ENCODE data around the gene PANX1. TPM values are rescaled to one million over a fixed set of nuclear protein-coding genes. Genes with fewer than 3 reads are reported as not detected.

PANX1 gene
- total RNA-seq, 1 experiment from 2014 or later: 59.3 TPM

DNA sequence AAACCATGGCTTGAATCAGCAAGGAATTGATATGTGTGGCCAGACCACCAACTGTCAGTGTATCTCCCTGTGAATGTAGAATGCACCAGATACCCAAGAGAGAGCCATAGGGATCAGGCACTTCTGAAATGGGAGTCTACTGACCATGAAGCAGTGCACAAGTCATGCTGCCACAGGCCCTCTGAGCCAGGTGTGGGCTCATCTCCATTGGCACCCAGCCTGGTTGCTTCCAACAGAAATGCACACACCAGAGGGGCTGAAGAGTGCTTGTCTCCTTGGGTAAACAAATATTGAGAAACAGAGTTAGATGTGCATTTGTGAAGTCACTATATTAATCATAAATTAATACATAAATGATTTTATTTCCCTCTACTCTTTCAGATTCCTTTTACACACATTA is 28.4 kb upstream of the PANX1 start:
- in situ Hi-C loops (cut with HindIII; ENCODE audit: low pct_unique_long_range_greater_than_20kb, low sequenced_read_pairs): no loop called here
- Histone ChIP-seq H3K4me1 (ENCODE audit: control insufficient read depth, insufficient read depth, low read length) (no peaks in the 10 kb centered on the region), H3K27me3 (ENCODE audit: control insufficient read depth, insufficient read depth, low read length) (no peaks in the 10 kb centered on the region; the same call in 1 of the 2 replicates), H3K4me3 (ENCODE audit: low read depth in 2 of 2, low read length in 2 of 2) (no peak overlapping the region), H3K27ac (ENCODE audit: low read length) (no peak overlapping the region), H3K9me3 (ENCODE audit: control insufficient read depth, insufficient read depth, low read depth, low read length) (no peaks in the 10 kb centered on the region), H3K36me3 (ENCODE audit: control insufficient read depth, insufficient read depth, low read length) (no peaks in the 10 kb centered on the region)
- no TSS peak for BruUV-seq (replicated peaks)
- TF ChIP-seq SIN3A (IDR thresholded peaks at IDR 0.05; ENCODE audit: borderline replicate concordance, insufficient read depth, low read depth, low read length): no peak
- TF ChIP-seq, protein P1, sequence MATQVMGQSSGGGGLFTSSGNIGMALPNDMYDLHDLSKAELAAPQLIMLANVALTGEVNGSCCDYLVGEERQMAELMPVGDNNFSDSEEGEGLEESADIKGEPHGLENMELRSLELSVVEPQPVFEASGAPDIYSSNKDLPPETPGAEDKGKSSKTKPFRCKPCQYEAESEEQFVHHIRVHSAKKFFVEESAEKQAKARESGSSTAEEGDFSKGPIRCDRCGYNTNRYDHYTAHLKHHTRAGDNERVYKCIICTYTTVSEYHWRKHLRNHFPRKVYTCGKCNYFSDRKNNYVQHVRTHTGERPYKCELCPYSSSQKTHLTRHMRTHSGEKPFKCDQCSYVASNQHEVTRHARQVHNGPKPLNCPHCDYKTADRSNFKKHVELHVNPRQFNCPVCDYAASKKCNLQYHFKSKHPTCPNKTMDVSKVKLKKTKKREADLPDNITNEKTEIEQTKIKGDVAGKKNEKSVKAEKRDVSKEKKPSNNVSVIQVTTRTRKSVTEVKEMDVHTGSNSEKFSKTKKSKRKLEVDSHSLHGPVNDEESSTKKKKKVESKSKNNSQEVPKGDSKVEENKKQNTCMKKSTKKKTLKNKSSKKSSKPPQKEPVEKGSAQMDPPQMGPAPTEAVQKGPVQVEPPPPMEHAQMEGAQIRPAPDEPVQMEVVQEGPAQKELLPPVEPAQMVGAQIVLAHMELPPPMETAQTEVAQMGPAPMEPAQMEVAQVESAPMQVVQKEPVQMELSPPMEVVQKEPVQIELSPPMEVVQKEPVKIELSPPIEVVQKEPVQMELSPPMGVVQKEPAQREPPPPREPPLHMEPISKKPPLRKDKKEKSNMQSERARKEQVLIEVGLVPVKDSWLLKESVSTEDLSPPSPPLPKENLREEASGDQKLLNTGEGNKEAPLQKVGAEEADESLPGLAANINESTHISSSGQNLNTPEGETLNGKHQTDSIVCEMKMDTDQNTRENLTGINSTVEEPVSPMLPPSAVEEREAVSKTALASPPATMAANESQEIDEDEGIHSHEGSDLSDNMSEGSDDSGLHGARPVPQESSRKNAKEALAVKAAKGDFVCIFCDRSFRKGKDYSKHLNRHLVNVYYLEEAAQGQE (IDR thresholded peaks at IDR 0.05; ENCODE audit: insufficient read depth in 1 of 2, low read depth in 2 of 2, low read length in 1 of 2): no peak
- TF ChIP-seq, protein P2, sequence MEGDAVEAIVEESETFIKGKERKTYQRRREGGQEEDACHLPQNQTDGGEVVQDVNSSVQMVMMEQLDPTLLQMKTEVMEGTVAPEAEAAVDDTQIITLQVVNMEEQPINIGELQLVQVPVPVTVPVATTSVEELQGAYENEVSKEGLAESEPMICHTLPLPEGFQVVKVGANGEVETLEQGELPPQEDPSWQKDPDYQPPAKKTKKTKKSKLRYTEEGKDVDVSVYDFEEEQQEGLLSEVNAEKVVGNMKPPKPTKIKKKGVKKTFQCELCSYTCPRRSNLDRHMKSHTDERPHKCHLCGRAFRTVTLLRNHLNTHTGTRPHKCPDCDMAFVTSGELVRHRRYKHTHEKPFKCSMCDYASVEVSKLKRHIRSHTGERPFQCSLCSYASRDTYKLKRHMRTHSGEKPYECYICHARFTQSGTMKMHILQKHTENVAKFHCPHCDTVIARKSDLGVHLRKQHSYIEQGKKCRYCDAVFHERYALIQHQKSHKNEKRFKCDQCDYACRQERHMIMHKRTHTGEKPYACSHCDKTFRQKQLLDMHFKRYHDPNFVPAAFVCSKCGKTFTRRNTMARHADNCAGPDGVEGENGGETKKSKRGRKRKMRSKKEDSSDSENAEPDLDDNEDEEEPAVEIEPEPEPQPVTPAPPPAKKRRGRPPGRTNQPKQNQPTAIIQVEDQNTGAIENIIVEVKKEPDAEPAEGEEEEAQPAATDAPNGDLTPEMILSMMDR (IDR thresholded peaks at IDR 0.05): no peak
- DNase-seq (ENCODE audit: low read depth, low spot score) (no peak), ATAC-seq (no peak)
- intact Hi-C loops (cut with micrococcal nuclease; ENCODE audit: unreplicated experiment): loop anchor here (10.0 kb wide), 1 partner anchor 175 kb away; no protein-coding TSS in a partner anchor
- CTCF ChIA-PET: no interaction called here
- POLR2A ChIA-PET: no interaction called here

DNA sequence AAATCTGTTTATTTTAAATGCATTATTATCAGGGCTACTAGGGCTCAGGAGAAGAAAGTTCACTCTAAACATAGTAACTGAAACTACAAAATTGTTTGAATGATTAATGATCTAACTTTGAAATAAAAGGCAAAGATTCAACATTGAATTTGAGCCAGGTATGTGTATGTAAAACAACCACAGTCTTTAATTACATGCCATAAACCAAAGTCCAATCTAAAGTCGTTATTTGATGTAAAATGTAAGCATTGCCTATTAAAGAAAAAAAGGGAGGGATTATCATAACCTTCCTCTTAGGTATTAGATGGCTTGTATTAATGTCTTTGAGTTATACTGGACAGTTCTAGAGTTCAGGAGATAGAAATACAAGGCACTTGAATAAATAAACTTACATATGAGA is 25.2 kb upstream of the PANX1 start:
- ATAC-seq (no peak), DNase-seq (ENCODE audit: low read depth, low spot score) (no peak)
- in situ Hi-C loops (cut with HindIII; ENCODE audit: low pct_unique_long_range_greater_than_20kb, low sequenced_read_pairs) (no loop called here), intact Hi-C loops (cut with micrococcal nuclease; ENCODE audit: unreplicated experiment) (loop anchor here (10.0 kb wide), 1 partner anchor 179 kb away; no protein-coding TSS in a partner anchor)
- ChIA-PET CTCF (no interaction called here), POLR2A (no interaction called here)
- peaks cover 6% of the 10 kb centered on the region; the same call in 1 of the 2 replicates for H3K27me3 ChIP-seq (ENCODE audit: control insufficient read depth, insufficient read depth, low read length)
- H3K36me3 ChIP-seq (ENCODE audit: control insufficient read depth, insufficient read depth, low read length): no peaks in the 10 kb centered on the region
- no TSS peak for BruUV-seq (replicated peaks)
- H3K4me1 ChIP-seq (ENCODE audit: control insufficient read depth, insufficient read depth, low read length): no peaks in the 10 kb centered on the region
- no peaks in the 10 kb centered on the region for H3K9me3 ChIP-seq (ENCODE audit: control insufficient read depth, insufficient read depth, low read depth, low read length)
- TF ChIP-seq SIN3A (IDR thresholded peaks at IDR 0.05; ENCODE audit: borderline replicate concordance, insufficient read depth, low read depth, low read length) (no peak), POLR2AphosphoS5 (IDR thresholded peaks at IDR 0.05; ENCODE audit: low read depth, low read length) (no peak), TCF7L2 (IDR thresholded peaks at IDR 0.05; ENCODE audit: low read depth, low read length) (no peak)
- TF ChIP-seq, protein P2 (IDR thresholded peaks at IDR 0.05): no peak
- TF ChIP-seq, protein P1 (IDR thresholded peaks at IDR 0.05; ENCODE audit: insufficient read depth in 1 of 2, low read depth in 2 of 2, low read length in 1 of 2): no peak
- no peak overlapping the region for H3K4me3 ChIP-seq (ENCODE audit: low read depth in 2 of 2, low read length in 2 of 2)
- H3K27ac ChIP-seq (ENCODE audit: low read length): no peak overlapping the region
